OCI-LY1 (cell line): ENCODE measurements around the gene PGA3.

ENCODE experiments used
- H2AFZ ChIP-seq: fragments of 200-600 bp; sonication (generic), shearing (Covaris generic); 2 replicates; pipeline ENCODE4 v1.6.0; 2014; ENCODE audit warnings: antibody characterized with exemption, mild to moderate bottlenecking, low read length
- H3F3A ChIP-seq: fragments of 200-600 bp; sonication (generic), shearing (Covaris generic); 2 replicates; pipeline ENCODE4 v1.6.0; 2014; ENCODE audit warnings: mild to moderate bottlenecking, antibody characterized with exemption, low read length, moderate library complexity; ENCODE audit not compliant: insufficient read depth
- H3K27ac ChIP-seq: fragments of 200-600 bp; sonication (generic); 2 replicates; pipeline ENCODE4 v1.5.1; 2014; ENCODE audit warnings: low read length, mixed run types, mild to moderate bottlenecking, low read depth; ENCODE audit not compliant: poor library complexity, severe bottlenecking
- H3K27me3 ChIP-seq: fragments of 200-600 bp; sonication (generic); 2 replicates; pipeline ENCODE4 v1.6.0; 2014; ENCODE audit warnings: antibody characterized with exemption, mild to moderate bottlenecking, low read length, moderate library complexity; ENCODE audit not compliant: insufficient read depth
- H3K36me3 ChIP-seq: fragments of 200-600 bp; sonication (generic); 2 replicates; pipeline ENCODE4 v1.6.1; 2014; ENCODE audit warnings: mild to moderate bottlenecking, antibody characterized with exemption, low read length, moderate library complexity, mixed read lengths; ENCODE audit not compliant: insufficient read depth
- H3K4me1 ChIP-seq: fragments of 200-600 bp; sonication (generic); 2 replicates; pipeline ENCODE4 v1.5.1; 2014; ENCODE audit warnings: mild to moderate bottlenecking, low read length, moderate library complexity; ENCODE audit not compliant: insufficient read depth, severe bottlenecking
- H3K4me2 ChIP-seq: fragments of 200-600 bp; sonication (generic), shearing (Covaris generic); 2 replicates; pipeline ENCODE4 v1.6.1; 2014; ENCODE audit warnings: low read length
- H3K4me3 ChIP-seq: fragments of 200-600 bp; sonication (generic); 2 replicates; pipeline ENCODE4 v1.5.1; 2014; ENCODE audit warnings: low read length, low read depth, mild to moderate bottlenecking, mixed read lengths; ENCODE audit not compliant: poor library complexity, severe bottlenecking
- H3K79me2 ChIP-seq: fragments of 200-600 bp; shearing (Covaris generic); 2 replicates; pipeline ENCODE4 v1.6.1; 2016; ENCODE audit warnings: mixed run types, low read length, mixed read lengths; ENCODE audit not compliant: insufficient read depth
- H3K9ac ChIP-seq: fragments of 200-600 bp; sonication (generic), shearing (Covaris generic); 2 replicates; pipeline ENCODE4 v1.6.1; 2014; ENCODE audit warnings: mild to moderate bottlenecking, low read length, mixed read lengths
- H3K9me2 ChIP-seq: fragments of 200-600 bp; sonication (generic), shearing (Covaris generic); 2 replicates; pipeline ENCODE4 v1.6.1; 2014; ENCODE audit warnings: low read depth, mild to moderate bottlenecking, low read length, mixed read lengths
- H3K9me3 ChIP-seq: fragments of 200-600 bp; shearing (Covaris generic); 2 replicates; pipeline ENCODE4 v1.6.1; 2014; ENCODE audit warnings: low read length, mixed read lengths
- H4K20me1 ChIP-seq: fragments of 200-600 bp; sonication (generic), shearing (Covaris generic); 2 replicates; pipeline ENCODE4 v1.6.0; 2016; ENCODE audit warnings: mild to moderate bottlenecking, low read length; ENCODE audit not compliant: insufficient read depth
- EZH2 ChIP-seq: fragments of 200-600 bp; sonication (generic), shearing (Covaris generic); IDR thresholded peaks from 2 replicates; pipeline ENCODE4 v1.8.0; 2017; ENCODE audit warnings: borderline replicate concordance, mixed run types, mild to moderate bottlenecking, antibody characterized with exemption, low read length, moderate library complexity, mixed read lengths
- TF ChIP-seq, protein P1 (sequence below): fragments of 200-600 bp; sonication (generic), shearing (Covaris generic); IDR thresholded peaks from 2 replicates; pipeline ENCODE4 v1.5.1; 2017; ENCODE audit warnings: mild to moderate bottlenecking, antibody characterized with exemption, low read length, moderate library complexity, mixed read lengths

The PGA3 gene

DNA sequence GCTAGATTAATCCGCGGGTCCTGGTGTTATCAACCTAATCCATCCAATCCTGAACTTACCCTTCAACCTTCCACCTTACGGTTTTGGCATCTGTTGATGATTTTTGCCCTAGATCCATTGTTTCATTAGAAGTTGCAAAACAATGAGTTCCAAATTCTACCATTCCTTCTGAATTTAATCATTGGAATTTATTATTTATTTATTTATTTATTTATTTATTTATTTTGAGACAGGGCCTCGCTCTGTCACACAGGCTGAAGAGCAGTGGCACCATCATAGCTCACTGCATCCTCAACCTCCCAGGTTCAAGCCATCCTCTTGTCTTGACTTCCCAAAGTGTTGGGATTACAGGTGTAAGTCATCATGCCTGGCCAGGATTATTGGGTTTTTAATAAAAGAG lies 21.8 kb upstream of the PGA3 start:
- no peaks in the 10 kb centered on the region for H3K9me3 ChIP-seq
- H3K4me2 ChIP-seq, result no peak overlapping the region
- no peak overlapping the region for H3K4me3 ChIP-seq
- no peak overlapping the region for H2AFZ ChIP-seq
- no peak for TF ChIP-seq EZH2
- TF ChIP-seq, protein P1, sequence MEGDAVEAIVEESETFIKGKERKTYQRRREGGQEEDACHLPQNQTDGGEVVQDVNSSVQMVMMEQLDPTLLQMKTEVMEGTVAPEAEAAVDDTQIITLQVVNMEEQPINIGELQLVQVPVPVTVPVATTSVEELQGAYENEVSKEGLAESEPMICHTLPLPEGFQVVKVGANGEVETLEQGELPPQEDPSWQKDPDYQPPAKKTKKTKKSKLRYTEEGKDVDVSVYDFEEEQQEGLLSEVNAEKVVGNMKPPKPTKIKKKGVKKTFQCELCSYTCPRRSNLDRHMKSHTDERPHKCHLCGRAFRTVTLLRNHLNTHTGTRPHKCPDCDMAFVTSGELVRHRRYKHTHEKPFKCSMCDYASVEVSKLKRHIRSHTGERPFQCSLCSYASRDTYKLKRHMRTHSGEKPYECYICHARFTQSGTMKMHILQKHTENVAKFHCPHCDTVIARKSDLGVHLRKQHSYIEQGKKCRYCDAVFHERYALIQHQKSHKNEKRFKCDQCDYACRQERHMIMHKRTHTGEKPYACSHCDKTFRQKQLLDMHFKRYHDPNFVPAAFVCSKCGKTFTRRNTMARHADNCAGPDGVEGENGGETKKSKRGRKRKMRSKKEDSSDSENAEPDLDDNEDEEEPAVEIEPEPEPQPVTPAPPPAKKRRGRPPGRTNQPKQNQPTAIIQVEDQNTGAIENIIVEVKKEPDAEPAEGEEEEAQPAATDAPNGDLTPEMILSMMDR, result no peak
- peaks cover 9% of the 10 kb centered on the region; the same call in 1 of the 2 replicates for H3K27me3 ChIP-seq
- H3K36me3 ChIP-seq, result no peaks in the 10 kb centered on the region
- no peaks in the 10 kb centered on the region for H3F3A ChIP-seq
- no peak overlapping the region for H3K9ac ChIP-seq
- H4K20me1 ChIP-seq, result no peaks in the 10 kb centered on the region
- no peaks in the 10 kb centered on the region for H3K79me2 ChIP-seq
- H3K9me2 ChIP-seq, result no peaks in the 10 kb centered on the region
- H3K4me1 ChIP-seq, result no peaks in the 10 kb centered on the region
- H3K27ac ChIP-seq, result no peak overlapping the region

DNA sequence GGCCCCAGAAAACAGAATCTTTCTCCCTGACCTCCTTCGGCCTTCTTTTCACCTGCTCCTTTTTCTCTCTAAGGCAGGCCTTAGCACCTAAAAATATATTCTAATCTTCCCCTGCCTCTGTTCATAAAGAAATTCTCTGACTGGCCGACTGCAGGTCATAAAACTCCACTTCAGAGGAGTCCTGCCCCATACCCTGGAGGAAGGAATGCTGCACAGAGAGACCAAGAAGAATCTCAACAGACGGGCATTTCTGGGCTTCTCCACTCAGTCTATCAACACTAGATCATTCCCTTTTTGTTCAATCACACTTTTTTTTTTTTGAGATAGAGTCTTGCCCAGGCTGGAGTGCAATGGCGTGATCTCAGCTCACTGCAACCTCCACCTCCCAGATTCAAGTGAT lies 19.7 kb upstream of the PGA3 start:
- H3K27ac ChIP-seq, result no peak overlapping the region
- no peaks in the 10 kb centered on the region for H4K20me1 ChIP-seq
- no peak overlapping the region for H3K9ac ChIP-seq
- no peak for TF ChIP-seq EZH2
- TF ChIP-seq, protein P1, result no peak
- H3K9me3 ChIP-seq, result no peaks in the 10 kb centered on the region
- H2AFZ ChIP-seq, result no peak overlapping the region
- no peak overlapping the region for H3K4me2 ChIP-seq
- H3F3A ChIP-seq, result no peaks in the 10 kb centered on the region
- H3K4me3 ChIP-seq, result no peak overlapping the region
- peaks cover 9% of the 10 kb centered on the region; the same call in 1 of the 2 replicates for H3K27me3 ChIP-seq
- H3K79me2 ChIP-seq, result no peaks in the 10 kb centered on the region
- no peaks in the 10 kb centered on the region for H3K9me2 ChIP-seq
- H3K4me1 ChIP-seq, result no peaks in the 10 kb centered on the region
- H3K36me3 ChIP-seq, result no peaks in the 10 kb centered on the region

DNA sequence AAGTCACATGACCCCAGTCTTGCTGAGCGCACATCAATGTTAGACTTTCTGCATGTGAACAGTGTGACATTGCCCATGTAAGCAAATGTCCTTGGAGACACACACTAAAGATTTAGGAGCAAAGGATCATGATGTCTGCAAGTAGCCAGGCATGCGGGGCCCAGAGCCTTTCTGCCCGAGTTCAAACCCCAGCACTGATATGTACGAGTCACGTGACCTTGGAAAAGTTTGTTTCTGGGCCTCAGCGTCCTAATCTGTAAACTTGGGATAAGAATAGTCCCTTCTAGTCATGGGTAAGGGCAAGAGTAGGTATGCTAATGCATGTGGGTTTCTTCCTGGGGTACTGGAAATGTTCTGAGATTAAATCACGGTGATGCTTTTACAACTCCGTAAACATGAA lies 16.8 kb upstream of the PGA3 start:
- H3K9me2 ChIP-seq, result no peaks in the 10 kb centered on the region
- H3K9ac ChIP-seq, result no peak overlapping the region

More for the DNA sequence above, 16.8 kb upstream of the PGA3 start:
- H3K27me3 ChIP-seq, result no peaks in the 10 kb centered on the region; the same call in 1 of the 2 replicates
- no peaks in the 10 kb centered on the region for H3K36me3 ChIP-seq
- H3K9me3 ChIP-seq, result peaks cover 5% of the 10 kb centered on the region; the same call in 1 of the 2 replicates
- no peaks in the 10 kb centered on the region for H3F3A ChIP-seq
- H3K27ac ChIP-seq, result no peak overlapping the region
- no peak overlapping the region for H2AFZ ChIP-seq
- no peak overlapping the region for H3K4me3 ChIP-seq
- no peaks in the 10 kb centered on the region for H4K20me1 ChIP-seq
- H3K79me2 ChIP-seq, result no peaks in the 10 kb centered on the region
- H3K4me2 ChIP-seq, result no peak overlapping the region
- H3K4me1 ChIP-seq, result no peaks in the 10 kb centered on the region
- TF ChIP-seq EZH2, result no peak
- TF ChIP-seq, protein P1, result no peak
